GM21576 (cell line): ENCODE data around the gene MICALL2.

Source experiments
- ATAC-seq: cut with Tn5 transposase; IDR thresholded peaks from one replicate; pipeline ENCODE4 v1.9.1; 2021; ENCODE audit warnings: mild to moderate bottlenecking, moderate library complexity; ENCODE audit not compliant: unreplicated experiment

MICALL2 gene

GRCh38 chr7:1458683-1459511 is at the start of gene MICALL2:
Gene MICALL2, minus strand, starts transcription at chr7:1459470. Its CDS starts 144 bp downstream, at chr7:1459326.
- peak; percentile 8 for ATAC-seq

GRCh38 chr7:1508277-1508758 is 49.0 kb upstream of the MICALL2 start:
- no peak for ATAC-seq

GRCh38 chr7:1505731-1506550 is 46.7 kb upstream of the MICALL2 start:
- no peak for ATAC-seq

GRCh38 chr7:1503816-1504775 is 44.8 kb upstream of the MICALL2 start, which contains the start of gene INTS1:
Gene INTS1, minus strand, starts transcription at chr7:1504389. Its CDS starts 429 bp downstream, at chr7:1503960.
- peak; percentile 77 for ATAC-seq

GRCh38 chr7:1503390-1503789 is 44.1 kb upstream of the MICALL2 start:
- no peak for ATAC-seq

- no peak for ATAC-seq
Observed at GRCh38 chr7:1502845-1503244, 43.6 kb upstream of the MICALL2 start.

GRCh38 chr7:1501487-1502270 is 42.4 kb upstream of the MICALL2 start:
- no peak for ATAC-seq

- no peak for ATAC-seq
Observed at GRCh38 chr7:1500064-1500807, 41.0 kb upstream of the MICALL2 start.

- no peak for ATAC-seq
Observed at GRCh38 chr7:1499367-1500029, 40.2 kb upstream of the MICALL2 start.

- no peak for ATAC-seq
Observed at GRCh38 chr7:1498370-1499305, 39.4 kb upstream of the MICALL2 start.

- no peak for ATAC-seq
Observed at GRCh38 chr7:1497293-1497927, 38.1 kb upstream of the MICALL2 start.

GRCh38 chr7:1496531-1497292 is 37.4 kb upstream of the MICALL2 start:
- no peak for ATAC-seq

GRCh38 chr7:1495564-1496242 is 36.4 kb upstream of the MICALL2 start:
- no peak for ATAC-seq

GRCh38 chr7:1494866-1495563 is 35.7 kb upstream of the MICALL2 start:
- ATAC-seq, result no peak

- ATAC-seq, result no peak
Observed at GRCh38 chr7:1494447-1494846, 35.2 kb upstream of the MICALL2 start.
